KG1 (cell line): ENCODE measurements around the gene SCLT1.

Experiments used
- DNase-seq: peaks from one replicate; lab custom pipeline; 2025; lab: John Stamatoyannopoulos, UW

Gene SCLT1

GRCh38 chr4:128957459-128957858, 135.9 kb downstream of the SCLT1 start:
- no peak for DNase-seq

GRCh38 chr4:128955751-128956150, 137.6 kb downstream of the SCLT1 start:
- no peak for DNase-seq

GRCh38 chr4:128954941-128955340, 138.4 kb downstream of the SCLT1 start:
- no peak for DNase-seq

- DNase-seq: no peak
These were observed 142.0 kb downstream of the SCLT1 start for GRCh38 chr4:128951316-128951715.

- DNase-seq: no peak
These were observed 142.5 kb downstream of the SCLT1 start for GRCh38 chr4:128950796-128951195.

- DNase-seq: no peak
These were observed 146.4 kb downstream of the SCLT1 start for GRCh38 chr4:128946916-128947315.

- no peak for DNase-seq
These were observed 150.7 kb downstream of the SCLT1 start for GRCh38 chr4:128942607-128943006.

GRCh38 chr4:128940971-128941370, 152.4 kb downstream of the SCLT1 start:
- DNase-seq: no peak

GRCh38 chr4:128930051-128930450, 163.3 kb downstream of the SCLT1 start:
- no peak for DNase-seq

- no peak for DNase-seq
These were observed 168.4 kb downstream of the SCLT1 start for GRCh38 chr4:128924951-128925350.

GRCh38 chr4:128921954-128922353, 171.4 kb downstream of the SCLT1 start:
- no peak for DNase-seq

- peak; percentile 23 for DNase-seq
These were observed 175.6 kb downstream of the SCLT1 start for GRCh38 chr4:128917781-128918180.

- DNase-seq: peak; percentile 74
These were observed 176.5 kb downstream of the SCLT1 start for GRCh38 chr4:128916832-128917231.

- DNase-seq: no peak
These were observed 177.8 kb downstream of the SCLT1 start for GRCh38 chr4:128915544-128915943.

GRCh38 chr4:128913228-128913627, 180.1 kb downstream of the SCLT1 start:
- DNase-seq: no peak

- DNase-seq: no peak
These were observed 184.6 kb downstream of the SCLT1 start for GRCh38 chr4:128908735-128909134.

- no peak for DNase-seq
These were observed 185.4 kb downstream of the SCLT1 start for GRCh38 chr4:128907981-128908380.

GRCh38 chr4:128906581-128906980, 186.8 kb downstream of the SCLT1 start:
- DNase-seq: no peak

GRCh38 chr4:128904821-128905220, 188.5 kb downstream of the SCLT1 start:
- DNase-seq: no peak

GRCh38 chr4:128880662-128881061, 212.7 kb downstream of the SCLT1 start:
- DNase-seq: no peak

GRCh38 chr4:128879971-128880370, 213.4 kb downstream of the SCLT1 start:
- no peak for DNase-seq

- no peak for DNase-seq
These were observed 214.1 kb downstream of the SCLT1 start for GRCh38 chr4:128879283-128879682.

- no peak for DNase-seq
These were observed 215.4 kb downstream of the SCLT1 start for GRCh38 chr4:128877934-128878333.

- DNase-seq: no peak
These were observed 217.1 kb downstream of the SCLT1 start for GRCh38 chr4:128876200-128876599.

GRCh38 chr4:128871948-128872347, 221.4 kb downstream of the SCLT1 start:
- no peak for DNase-seq
